Muscle layer of duodenum (tissue), 2 donors: ENCODE measurements around the gene SIGLEC7.

Experiments
- H3K27ac ChIP-seq: one replicate; pipeline ENCODE4 v1.7.0; 2013; ENCODE audit warnings: mild to moderate bottlenecking, low read length
- H3K27me3 ChIP-seq: one replicate; pipeline ENCODE4 v1.7.0; 2013; ENCODE audit warnings: low read depth, mild to moderate bottlenecking, control low read depth, low read length
- H3K36me3 ChIP-seq, 2 donors: one replicate each; pipeline ENCODE4 v1.7.0; 2013; ENCODE audit warnings: low read length in 2 of 2, control low read depth in 1 of 2, mild to moderate bottlenecking in 1 of 2; ENCODE audit not compliant: insufficient read depth in 2 of 2, control insufficient read depth in 1 of 2
- H3K4me1 ChIP-seq, 2 donors: one replicate each; pipeline ENCODE4 v1.7.0; 2013; ENCODE audit warnings: low read length in 2 of 2, mild to moderate bottlenecking in 2 of 2, control low read depth in 1 of 2, moderate library complexity in 1 of 2; ENCODE audit not compliant: insufficient read depth in 2 of 2, control insufficient read depth in 1 of 2
- H3K4me3 ChIP-seq, 2 donors: one replicate each; pipeline ENCODE4 v1.7.0; 2013; ENCODE audit warnings: low read length in 2 of 2, low read depth in 1 of 2, mild to moderate bottlenecking in 1 of 2
- H3K9me3 ChIP-seq, 2 donors: one replicate each; pipeline ENCODE4 v1.7.0; 2013; ENCODE audit warnings: low read length in 2 of 2, control low read depth in 1 of 2, mild to moderate bottlenecking in 1 of 2; ENCODE audit not compliant: control insufficient read depth in 1 of 2
- donor health status: healthy.

SIGLEC7 gene

DNA sequence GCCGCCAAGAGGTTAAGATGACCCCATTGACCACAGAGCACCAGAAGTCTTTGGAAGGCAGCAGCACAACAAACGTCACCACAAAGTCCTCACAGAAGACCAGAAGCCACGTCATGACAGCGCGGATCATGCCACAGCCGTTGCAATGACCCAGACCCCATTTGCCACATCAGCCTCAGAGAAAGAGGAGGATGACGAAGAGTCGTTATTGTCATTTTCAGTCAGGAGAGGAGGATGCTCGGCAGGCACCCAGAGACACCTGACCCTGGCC, 53.1 kb downstream of the SIGLEC7 start:
- Histone ChIP-seq H3K36me3 (no peaks in the 10 kb centered on the region), H3K9me3 (no peaks in the 10 kb centered on the region), H3K27me3 (no peaks in the 10 kb centered on the region), H3K27ac (no peak overlapping the region), H3K4me3 (no peak overlapping the region), H3K4me1 (no peaks in the 10 kb centered on the region)

DNA sequence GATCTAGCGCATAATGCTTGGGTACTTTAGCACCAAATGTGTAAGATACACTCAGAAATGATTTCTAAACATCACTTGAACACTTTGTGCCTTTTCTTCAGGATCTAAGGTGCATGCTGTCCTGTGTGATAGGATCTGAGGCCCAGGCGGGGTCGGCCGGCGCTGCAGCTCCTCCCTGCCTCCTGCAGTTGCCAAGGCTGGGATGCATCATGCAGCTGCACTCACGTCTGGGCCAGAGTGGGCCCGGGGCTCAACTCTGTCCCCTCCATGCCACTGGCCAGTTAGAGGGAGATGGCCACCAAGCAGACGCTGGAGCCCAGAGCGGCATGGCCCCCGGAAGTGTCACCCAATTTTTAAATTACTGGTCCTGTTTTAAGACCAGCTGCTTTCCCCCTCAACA, 53.5 kb downstream of the SIGLEC7 start:
- Histone ChIP-seq H3K4me1 (no peaks in the 10 kb centered on the region), H3K4me3 (no peak overlapping the region), H3K36me3 (no peaks in the 10 kb centered on the region), H3K27me3 (no peaks in the 10 kb centered on the region), H3K9me3 (no peaks in the 10 kb centered on the region), H3K27ac (no peak overlapping the region)

DNA sequence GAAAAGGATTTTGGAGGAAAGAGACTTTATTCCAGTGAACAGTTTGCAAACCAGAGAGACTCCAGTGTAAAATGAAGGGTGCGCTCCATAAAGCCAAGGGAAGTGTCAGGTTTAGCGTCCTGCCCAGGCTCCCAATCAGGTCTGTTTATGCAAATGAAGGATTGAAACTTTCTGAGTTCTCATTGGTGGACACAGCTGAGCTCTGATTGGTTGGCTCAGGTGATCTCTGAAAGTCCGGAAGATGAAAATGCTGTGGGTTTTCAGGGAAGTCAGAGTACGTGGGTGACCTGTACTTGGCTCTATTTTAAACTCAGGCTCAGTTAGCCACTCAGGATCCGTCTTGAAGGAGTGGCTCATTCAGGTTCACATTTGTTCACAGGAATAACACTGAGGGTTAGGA, 54.1 kb downstream of the SIGLEC7 start:
- no peaks in the 10 kb centered on the region for H3K27me3 ChIP-seq
- H3K36me3 ChIP-seq = no peaks in the 10 kb centered on the region

DNA sequence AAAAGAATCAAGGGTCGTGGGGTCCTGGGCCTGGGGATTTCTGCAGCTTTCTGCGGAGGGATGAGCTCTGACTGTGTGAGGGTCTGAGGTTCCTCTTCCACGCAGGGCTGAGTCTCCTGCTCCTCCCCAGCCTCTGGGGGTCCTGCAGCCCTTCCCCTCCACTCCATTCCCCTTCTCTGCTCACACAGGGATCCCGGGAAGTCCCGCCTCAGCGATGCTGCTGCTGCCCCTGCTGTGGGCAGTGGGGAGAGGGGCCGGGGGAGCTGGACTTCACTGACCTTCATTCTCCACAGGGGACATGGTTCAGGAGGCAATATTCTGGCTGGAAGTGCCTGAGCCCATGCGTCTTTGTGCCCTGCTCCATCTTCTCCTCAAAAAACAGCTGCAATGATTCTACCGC, 56.5 kb downstream of the SIGLEC7 start:
- H3K27ac ChIP-seq = no peak overlapping the region
- no peaks in the 10 kb centered on the region for H3K4me1 ChIP-seq
- no peaks in the 10 kb centered on the region for H3K27me3 ChIP-seq
- no peaks in the 10 kb centered on the region for H3K9me3 ChIP-seq
- H3K36me3 ChIP-seq = no peaks in the 10 kb centered on the region
- H3K4me3 ChIP-seq = no peak overlapping the region

More for the DNA sequence above, 54.1 kb downstream of the SIGLEC7 start:
- no peak overlapping the region for H3K27ac ChIP-seq
- no peaks in the 10 kb centered on the region for H3K4me1 ChIP-seq
- no peak overlapping the region for H3K4me3 ChIP-seq
- H3K9me3 ChIP-seq = no peaks in the 10 kb centered on the region

DNA sequence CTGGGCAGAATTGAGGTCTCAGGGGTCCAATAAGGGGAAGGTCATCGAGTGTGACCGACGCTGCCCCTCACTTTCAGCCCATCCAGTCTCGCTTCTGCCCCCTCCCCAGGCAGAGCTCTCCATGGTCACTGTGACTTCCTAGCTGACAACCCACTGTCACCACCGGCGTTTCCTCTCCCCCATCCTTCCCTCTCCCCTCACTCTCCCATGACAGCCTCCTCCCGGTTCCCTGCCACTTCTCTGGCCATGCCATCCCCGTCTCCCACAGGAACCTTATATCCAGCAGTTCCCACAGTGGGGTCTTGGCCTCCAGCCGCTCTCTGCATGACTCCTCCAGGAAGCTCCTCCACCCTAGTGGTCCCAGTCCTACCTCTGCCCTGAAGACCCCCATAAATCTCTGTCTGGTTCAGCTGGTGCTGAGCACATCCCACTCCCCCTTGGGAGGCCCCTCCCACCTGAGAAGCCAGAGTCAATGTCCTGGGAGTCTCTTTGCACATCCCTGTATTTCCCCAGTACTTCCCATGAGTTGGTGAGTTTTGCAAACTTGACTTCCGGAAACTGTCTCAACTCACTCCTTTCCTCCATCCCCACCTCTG, 58.1 kb downstream of the SIGLEC7 start:
- Histone ChIP-seq H3K4me3 (no peak overlapping the region), H3K27me3 (no peaks in the 10 kb centered on the region), H3K36me3 (no peaks in the 10 kb centered on the region), H3K9me3 (no peaks in the 10 kb centered on the region), H3K4me1 (no peaks in the 10 kb centered on the region), H3K27ac (no peak overlapping the region)

DNA sequence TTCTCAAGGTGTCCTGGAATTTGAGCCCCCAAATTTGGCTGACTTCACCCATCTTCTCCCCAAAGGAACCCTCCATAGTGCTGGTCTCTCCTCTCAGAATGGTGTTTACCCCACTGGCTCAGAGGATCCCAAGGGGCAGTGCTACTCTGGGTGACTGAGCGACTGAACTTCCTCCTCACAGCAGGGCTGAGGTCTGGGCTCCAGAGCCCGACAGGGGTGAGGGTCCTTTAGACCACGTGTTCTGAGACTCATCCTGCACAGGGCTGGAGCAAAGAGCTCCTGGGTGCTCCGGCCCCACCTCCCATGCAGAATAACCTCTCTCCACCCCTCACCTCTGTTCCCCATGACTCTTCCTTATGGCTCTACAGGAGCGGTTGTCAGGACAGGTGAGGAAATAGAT, 59.6 kb downstream of the SIGLEC7 start:
- H3K4me3 ChIP-seq = no peak overlapping the region
- H3K9me3 ChIP-seq = no peaks in the 10 kb centered on the region
- no peak overlapping the region for H3K27ac ChIP-seq
- no peaks in the 10 kb centered on the region for H3K27me3 ChIP-seq
- no peaks in the 10 kb centered on the region for H3K36me3 ChIP-seq
- no peaks in the 10 kb centered on the region for H3K4me1 ChIP-seq
